Measurements from ENCODE around the gene AFAP1L1.

DNA sequence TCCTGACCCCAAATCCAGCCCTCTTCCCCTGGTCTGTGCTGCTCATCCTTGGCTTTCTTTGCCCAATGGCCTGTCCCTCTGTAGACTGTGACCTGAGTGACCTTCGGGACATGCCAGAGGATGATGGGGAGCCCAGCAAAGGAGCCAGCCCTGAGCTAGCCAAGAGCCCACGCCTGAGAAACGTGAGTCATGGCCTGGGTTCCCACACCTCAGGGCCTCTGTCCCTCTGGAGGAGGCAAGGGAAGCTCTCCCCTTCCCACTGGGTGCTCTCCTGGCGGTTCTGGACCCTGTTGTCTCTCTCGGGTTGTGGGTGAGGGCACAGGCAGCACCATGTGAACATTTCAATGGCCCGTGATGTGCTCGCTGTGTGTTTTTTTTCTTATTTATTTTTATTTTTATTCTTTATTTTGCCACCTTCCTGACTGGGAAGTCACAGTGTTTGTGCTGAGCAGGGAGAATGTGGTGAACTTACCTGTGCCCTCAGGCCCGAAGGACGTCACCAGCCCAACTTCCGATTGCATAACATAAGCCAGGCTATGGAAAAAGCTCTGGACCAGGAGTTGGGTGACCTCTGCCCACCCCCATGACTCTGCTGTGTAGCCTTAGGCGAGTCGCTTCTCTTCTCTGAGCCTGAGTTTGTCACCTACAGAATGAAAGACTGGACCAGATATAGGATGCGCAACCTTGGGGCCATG, 29.5 kb downstream of the AFAP1L1 start:
- TF ChIP-seq, protein P1, sequence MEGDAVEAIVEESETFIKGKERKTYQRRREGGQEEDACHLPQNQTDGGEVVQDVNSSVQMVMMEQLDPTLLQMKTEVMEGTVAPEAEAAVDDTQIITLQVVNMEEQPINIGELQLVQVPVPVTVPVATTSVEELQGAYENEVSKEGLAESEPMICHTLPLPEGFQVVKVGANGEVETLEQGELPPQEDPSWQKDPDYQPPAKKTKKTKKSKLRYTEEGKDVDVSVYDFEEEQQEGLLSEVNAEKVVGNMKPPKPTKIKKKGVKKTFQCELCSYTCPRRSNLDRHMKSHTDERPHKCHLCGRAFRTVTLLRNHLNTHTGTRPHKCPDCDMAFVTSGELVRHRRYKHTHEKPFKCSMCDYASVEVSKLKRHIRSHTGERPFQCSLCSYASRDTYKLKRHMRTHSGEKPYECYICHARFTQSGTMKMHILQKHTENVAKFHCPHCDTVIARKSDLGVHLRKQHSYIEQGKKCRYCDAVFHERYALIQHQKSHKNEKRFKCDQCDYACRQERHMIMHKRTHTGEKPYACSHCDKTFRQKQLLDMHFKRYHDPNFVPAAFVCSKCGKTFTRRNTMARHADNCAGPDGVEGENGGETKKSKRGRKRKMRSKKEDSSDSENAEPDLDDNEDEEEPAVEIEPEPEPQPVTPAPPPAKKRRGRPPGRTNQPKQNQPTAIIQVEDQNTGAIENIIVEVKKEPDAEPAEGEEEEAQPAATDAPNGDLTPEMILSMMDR (IDR thresholded peaks at IDR 0.05): no peak
- no peak for TF ChIP-seq POLR2AphosphoS5 (IDR thresholded peaks at IDR 0.05; ENCODE audit: low read depth, low read length)
- no peak for TF ChIP-seq TCF7L2 (IDR thresholded peaks at IDR 0.05; ENCODE audit: low read depth, low read length)
- TF ChIP-seq, protein P2, sequence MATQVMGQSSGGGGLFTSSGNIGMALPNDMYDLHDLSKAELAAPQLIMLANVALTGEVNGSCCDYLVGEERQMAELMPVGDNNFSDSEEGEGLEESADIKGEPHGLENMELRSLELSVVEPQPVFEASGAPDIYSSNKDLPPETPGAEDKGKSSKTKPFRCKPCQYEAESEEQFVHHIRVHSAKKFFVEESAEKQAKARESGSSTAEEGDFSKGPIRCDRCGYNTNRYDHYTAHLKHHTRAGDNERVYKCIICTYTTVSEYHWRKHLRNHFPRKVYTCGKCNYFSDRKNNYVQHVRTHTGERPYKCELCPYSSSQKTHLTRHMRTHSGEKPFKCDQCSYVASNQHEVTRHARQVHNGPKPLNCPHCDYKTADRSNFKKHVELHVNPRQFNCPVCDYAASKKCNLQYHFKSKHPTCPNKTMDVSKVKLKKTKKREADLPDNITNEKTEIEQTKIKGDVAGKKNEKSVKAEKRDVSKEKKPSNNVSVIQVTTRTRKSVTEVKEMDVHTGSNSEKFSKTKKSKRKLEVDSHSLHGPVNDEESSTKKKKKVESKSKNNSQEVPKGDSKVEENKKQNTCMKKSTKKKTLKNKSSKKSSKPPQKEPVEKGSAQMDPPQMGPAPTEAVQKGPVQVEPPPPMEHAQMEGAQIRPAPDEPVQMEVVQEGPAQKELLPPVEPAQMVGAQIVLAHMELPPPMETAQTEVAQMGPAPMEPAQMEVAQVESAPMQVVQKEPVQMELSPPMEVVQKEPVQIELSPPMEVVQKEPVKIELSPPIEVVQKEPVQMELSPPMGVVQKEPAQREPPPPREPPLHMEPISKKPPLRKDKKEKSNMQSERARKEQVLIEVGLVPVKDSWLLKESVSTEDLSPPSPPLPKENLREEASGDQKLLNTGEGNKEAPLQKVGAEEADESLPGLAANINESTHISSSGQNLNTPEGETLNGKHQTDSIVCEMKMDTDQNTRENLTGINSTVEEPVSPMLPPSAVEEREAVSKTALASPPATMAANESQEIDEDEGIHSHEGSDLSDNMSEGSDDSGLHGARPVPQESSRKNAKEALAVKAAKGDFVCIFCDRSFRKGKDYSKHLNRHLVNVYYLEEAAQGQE (IDR thresholded peaks at IDR 0.05; ENCODE audit: insufficient read depth in 1 of 2, low read depth in 2 of 2, low read length in 1 of 2): no peak
- TF ChIP-seq SIN3A (IDR thresholded peaks at IDR 0.05; ENCODE audit: borderline replicate concordance, insufficient read depth, low read depth, low read length): no peak
